Measurements from ENCODE around the gene SSNA1.

The SSNA1 gene

GRCh38 chr9:137212520-137212919 is 24.0 kb downstream of the SSNA1 start:
- H3K4me3 ChIP-seq (replicated peaks; ENCODE audit: low read depth, low read length) = no peak overlapping the region
- TF ChIP-seq, protein P1, sequence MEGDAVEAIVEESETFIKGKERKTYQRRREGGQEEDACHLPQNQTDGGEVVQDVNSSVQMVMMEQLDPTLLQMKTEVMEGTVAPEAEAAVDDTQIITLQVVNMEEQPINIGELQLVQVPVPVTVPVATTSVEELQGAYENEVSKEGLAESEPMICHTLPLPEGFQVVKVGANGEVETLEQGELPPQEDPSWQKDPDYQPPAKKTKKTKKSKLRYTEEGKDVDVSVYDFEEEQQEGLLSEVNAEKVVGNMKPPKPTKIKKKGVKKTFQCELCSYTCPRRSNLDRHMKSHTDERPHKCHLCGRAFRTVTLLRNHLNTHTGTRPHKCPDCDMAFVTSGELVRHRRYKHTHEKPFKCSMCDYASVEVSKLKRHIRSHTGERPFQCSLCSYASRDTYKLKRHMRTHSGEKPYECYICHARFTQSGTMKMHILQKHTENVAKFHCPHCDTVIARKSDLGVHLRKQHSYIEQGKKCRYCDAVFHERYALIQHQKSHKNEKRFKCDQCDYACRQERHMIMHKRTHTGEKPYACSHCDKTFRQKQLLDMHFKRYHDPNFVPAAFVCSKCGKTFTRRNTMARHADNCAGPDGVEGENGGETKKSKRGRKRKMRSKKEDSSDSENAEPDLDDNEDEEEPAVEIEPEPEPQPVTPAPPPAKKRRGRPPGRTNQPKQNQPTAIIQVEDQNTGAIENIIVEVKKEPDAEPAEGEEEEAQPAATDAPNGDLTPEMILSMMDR (IDR thresholded peaks at IDR 0.05; ENCODE audit: insufficient read depth, low read length, poor library complexity, severe bottlenecking) = no peak
- H3K27me3 ChIP-seq (replicated peaks; ENCODE audit: control insufficient read depth, insufficient read depth, low read length) = no peaks in the 10 kb centered on the region
- peaks cover 15% of the 10 kb centered on the region for H3K36me3 ChIP-seq (ENCODE audit: control insufficient read depth, insufficient read depth, low read length)
- no peak for DNase-seq (ENCODE audit: extremely low read depth, insufficient read length)

DNA sequence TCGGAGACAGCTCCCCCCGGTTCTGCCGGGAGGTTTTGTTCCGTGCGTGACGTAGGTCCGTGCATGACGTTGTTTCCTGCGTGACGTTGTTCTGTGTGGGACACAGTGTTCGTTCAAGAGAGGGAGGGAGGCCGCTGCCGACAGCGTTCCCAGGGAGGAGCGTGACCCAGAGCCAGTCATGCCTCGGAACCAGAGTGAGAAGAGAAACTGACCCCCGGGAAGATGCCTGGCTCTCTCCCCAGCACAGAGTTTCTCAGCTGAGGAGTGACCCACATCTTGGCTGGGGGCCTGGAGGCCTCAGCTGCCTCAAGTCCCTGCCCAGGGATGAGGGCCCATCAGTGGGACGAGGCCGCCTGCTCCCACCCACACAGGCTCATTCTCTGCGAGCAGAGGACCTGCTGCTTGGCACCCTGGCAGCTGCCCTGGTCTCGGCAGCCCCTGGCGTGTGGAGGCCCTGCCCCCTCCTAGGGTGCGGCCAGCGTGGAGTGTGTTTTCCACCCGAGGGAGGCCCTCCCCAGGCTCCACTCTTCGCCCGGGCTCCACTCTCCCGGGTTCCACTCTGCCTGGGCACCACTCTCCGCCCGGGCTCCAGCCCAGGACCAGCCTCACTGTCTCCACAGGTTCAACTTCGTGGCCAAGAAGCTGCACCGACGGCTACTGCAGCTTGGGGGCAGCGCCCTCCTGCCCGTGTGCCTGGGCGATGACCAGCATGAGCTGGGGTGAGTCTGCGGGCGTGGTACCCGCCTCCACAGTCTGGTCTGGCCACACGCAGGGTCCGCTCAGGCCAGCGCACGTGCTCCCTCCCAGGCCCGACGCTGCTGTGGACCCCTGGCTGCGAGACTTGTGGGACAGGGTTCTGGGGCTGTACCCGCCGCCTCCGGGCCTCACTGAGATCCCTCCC is 24.9 kb downstream of the SSNA1 start:
- TF ChIP-seq, protein P1 (IDR thresholded peaks at IDR 0.05; ENCODE audit: insufficient read depth, low read length, poor library complexity, severe bottlenecking) = peak; percentile 5
- Histone ChIP-seq H3K36me3 (ENCODE audit: control insufficient read depth, insufficient read depth, low read length) (peaks cover 15% of the 10 kb centered on the region), H3K4me3 (replicated peaks; ENCODE audit: low read depth, low read length) (no peak overlapping the region), H3K27me3 (replicated peaks; ENCODE audit: control insufficient read depth, insufficient read depth, low read length) (no peaks in the 10 kb centered on the region)
- no peak for DNase-seq (ENCODE audit: extremely low read depth, insufficient read length)

DNA sequence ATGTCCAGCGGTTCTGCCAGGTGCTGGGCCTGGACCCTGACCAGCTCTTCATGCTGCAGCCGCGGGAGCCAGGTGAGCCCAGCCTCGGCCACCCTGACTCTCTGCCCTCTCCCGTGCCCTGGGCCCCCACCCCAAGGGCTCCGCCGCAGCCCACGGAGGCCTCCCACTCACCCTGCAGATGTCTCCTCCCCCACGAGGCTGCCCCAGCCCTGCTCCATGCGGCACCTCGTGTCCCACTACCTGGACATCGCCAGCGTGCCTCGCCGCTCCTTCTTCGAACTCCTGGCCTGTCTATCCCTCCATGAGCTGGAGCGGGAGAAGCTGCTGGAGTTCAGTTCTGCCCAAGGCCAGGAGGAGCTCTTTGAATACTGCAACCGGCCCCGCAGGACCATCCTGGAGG is 26.1 kb downstream of the SSNA1 start:
- no peak for DNase-seq (ENCODE audit: extremely low read depth, insufficient read length)
- TF ChIP-seq, protein P1 (IDR thresholded peaks at IDR 0.05; ENCODE audit: insufficient read depth, low read length, poor library complexity, severe bottlenecking) = no peak
- Histone ChIP-seq H3K36me3 (ENCODE audit: control insufficient read depth, insufficient read depth, low read length) (peaks cover 10% of the 10 kb centered on the region), H3K4me3 (replicated peaks; ENCODE audit: low read depth, low read length) (no peak overlapping the region), H3K27me3 (replicated peaks; ENCODE audit: control insufficient read depth, insufficient read depth, low read length) (no peaks in the 10 kb centered on the region)

GRCh38 chr9:137215196-137215986 is 26.9 kb downstream of the SSNA1 start:
- TF ChIP-seq, protein P1 (IDR thresholded peaks at IDR 0.05; ENCODE audit: insufficient read depth, low read length, poor library complexity, severe bottlenecking) = no peak
- H3K27me3 ChIP-seq (replicated peaks; ENCODE audit: control insufficient read depth, insufficient read depth, low read length) = no peaks in the 10 kb centered on the region
- peaks cover 10% of the 10 kb centered on the region for H3K36me3 ChIP-seq (ENCODE audit: control insufficient read depth, insufficient read depth, low read length)
- DNase-seq (ENCODE audit: extremely low read depth, insufficient read length) = no peak
- no peak overlapping the region for H3K4me3 ChIP-seq (replicated peaks; ENCODE audit: low read depth, low read length)

DNA sequence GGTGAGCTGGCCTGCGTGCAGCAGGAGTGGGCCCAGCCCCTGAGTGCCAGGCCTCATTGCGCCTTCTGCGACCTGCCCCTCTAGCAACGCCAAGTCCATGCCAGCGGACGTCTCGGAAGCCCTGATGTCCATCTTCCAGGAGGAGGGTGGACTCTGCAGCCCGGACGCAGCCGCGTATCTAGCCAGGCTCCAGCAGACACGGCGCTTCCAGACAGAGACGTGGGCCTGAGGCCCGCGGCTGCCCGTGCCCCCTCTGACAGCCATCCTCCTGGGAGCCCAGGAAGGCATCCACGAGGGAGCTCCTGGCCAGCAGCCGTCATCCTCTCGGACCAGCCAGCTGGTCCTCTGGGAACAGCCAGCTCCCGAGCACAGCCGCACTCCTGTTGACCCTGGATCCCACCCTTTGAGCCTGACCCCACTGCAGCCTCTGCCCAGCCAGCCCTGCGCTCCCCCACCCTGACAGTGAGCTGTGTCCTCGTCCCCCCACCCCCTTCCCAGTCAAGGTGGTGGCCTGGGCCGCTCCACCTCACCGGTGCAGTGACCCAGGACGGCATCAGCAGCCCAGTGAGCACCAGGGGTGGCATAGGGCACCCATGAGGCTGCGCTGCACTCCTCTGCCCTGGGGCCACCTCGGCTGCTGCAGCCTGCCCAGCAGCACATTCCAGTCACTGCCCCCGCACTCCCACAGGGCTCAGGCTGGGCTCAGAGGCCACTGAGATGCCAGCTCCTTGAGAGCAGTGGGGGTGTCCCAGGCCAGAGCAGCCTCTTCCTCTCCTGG is 27.9 kb downstream of the SSNA1 start:
- TF ChIP-seq, protein P1 (IDR thresholded peaks at IDR 0.05; ENCODE audit: insufficient read depth, low read length, poor library complexity, severe bottlenecking) = no peak
- no peaks in the 10 kb centered on the region for H3K27me3 ChIP-seq (replicated peaks; ENCODE audit: control insufficient read depth, insufficient read depth, low read length)
- H3K36me3 ChIP-seq (ENCODE audit: control insufficient read depth, insufficient read depth, low read length) = peaks cover 10% of the 10 kb centered on the region
- no peak for DNase-seq (ENCODE audit: extremely low read depth, insufficient read length)
- H3K4me3 ChIP-seq (replicated peaks; ENCODE audit: low read depth, low read length) = no peak overlapping the region
